ENCODE results near the gene BICD1. TPM values are rescaled to one million over a fixed set of nuclear protein-coding genes. Genes with fewer than 3 reads are reported as not detected.

The BICD1 gene
- total and polyA plus RNA-seq, 2 experiments from 2014 or later, result 59.3 to 83.6 TPM

DNA sequence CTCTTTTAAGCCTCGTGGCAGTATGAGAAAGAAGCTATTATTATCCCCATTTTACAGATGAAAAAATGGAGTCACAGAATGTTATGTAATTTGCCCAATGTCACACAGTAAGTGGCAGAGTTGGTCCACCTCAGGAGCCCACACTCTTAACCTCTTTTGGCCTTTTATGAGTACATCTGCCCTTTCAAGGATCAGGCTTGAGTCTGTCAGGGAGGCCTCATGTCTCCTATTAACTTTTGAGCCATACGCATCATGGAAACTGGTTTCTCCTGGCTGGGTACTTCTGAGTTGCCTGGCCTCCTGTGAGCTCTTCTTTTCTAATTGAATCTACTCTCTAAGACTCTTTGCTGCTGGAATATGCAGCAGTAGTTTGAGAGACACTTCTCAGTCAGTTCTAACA lies 101.7 kb downstream of the BICD1 start:
- ATAC-seq (no peak; the same call in 2 of the 3 replicates), DNase-seq (ENCODE audit: low spot score) (no peak)
- peaks cover 31% of the 10 kb centered on the region for H3K4me1 Mint-ChIP-seq
- TF ChIP-seq ETS1 (IDR thresholded peaks at IDR 0.05) (no peak), NANOG (IDR thresholded peaks at IDR 0.05; ENCODE audit: borderline replicate concordance) (no peak)
- peaks cover 22% of the 10 kb centered on the region; the same call in 2 of the 3 replicates for H3K36me3 Mint-ChIP-seq (ENCODE audit: low read depth)
- Histone ChIP-seq H3K9me2 (ENCODE audit: insufficient read depth) (no peaks in the 10 kb centered on the region), H4K20me1 (replicated peaks; ENCODE audit: insufficient read depth) (no peaks in the 10 kb centered on the region), H3K4me2 (no peak overlapping the region), H3K27ac (ENCODE audit: low read depth) (peak overlapping the region; percentile 61; the same call in 1 of the 2 replicates), H3F3A (replicated peaks; ENCODE audit: low read depth) (0 out of 2 replicates have a peak, but pooled peaks cover 4% of the 10 kb centered on the region), H3K4me3 (no peak overlapping the region), H3K4me1 (ENCODE audit: insufficient read depth) (peaks cover 43% of the 10 kb centered on the region), H3K27me3 (ENCODE audit: insufficient read depth) (no peaks in the 10 kb centered on the region), H3K79me2 (replicated peaks; ENCODE audit: insufficient read depth) (peaks cover 68% of the 10 kb centered on the region), H2AFZ (no peak overlapping the region), H3K36me3 (ENCODE audit: insufficient read depth) (no peaks in the 10 kb centered on the region)
- H3K4me3 Mint-ChIP-seq, result no peak overlapping the region
- H3K27ac Mint-ChIP-seq, result peak overlapping the region; percentile 1
- H3K9me3 Mint-ChIP-seq, result peaks cover 11% of the 10 kb centered on the region
- peaks cover under 1% of the 10 kb centered on the region for H3K27me3 Mint-ChIP-seq (ENCODE audit: insufficient read depth, low read depth, poor library complexity)

DNA sequence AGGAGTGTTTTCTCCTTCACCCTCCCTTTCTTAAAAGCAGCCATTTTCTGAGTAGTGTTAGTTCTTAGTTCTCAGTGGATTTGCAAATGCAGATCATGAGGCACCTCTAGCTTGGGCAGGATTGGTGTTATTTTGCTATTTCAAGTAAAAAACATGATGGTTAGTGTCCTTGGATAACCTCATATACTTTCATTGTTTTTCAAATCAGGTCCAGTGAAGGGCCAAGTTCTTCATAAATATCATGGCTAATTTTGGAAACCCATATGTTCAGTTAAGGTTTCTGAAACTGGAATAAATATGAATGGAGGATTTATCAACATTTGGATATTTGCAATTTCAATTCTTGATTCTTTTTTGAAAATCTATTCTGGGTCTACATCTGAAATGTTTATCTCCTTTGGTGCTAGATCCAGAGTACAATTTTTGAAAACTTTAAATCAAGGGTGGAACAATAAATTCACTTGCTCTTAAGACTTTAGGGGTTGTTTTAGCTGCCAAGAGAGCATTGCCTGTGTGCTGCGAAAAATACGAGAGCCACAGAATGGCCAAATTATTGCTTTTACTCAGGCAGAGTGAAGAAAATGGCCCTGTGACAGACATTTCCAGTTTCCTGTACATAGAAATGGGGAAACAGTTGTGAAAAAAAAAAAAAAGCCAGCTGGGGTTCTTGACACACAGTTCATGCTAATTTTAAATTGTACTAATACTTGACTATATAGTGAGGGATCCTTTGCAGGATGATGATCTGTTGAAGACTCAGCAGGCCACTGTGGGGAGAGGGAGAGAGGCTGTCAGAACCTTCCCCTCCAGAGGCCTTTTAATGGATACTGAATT lies 104.6 kb downstream of the BICD1 start:
- no peaks in the 10 kb centered on the region for H3K9me3 Mint-ChIP-seq
- H3K36me3 ChIP-seq (ENCODE audit: insufficient read depth), result peaks cover 3% of the 10 kb centered on the region; the same call in 1 of the 2 replicates
- peaks cover 75% of the 10 kb centered on the region for H3K79me2 ChIP-seq (replicated peaks; ENCODE audit: insufficient read depth)
- H3K27me3 Mint-ChIP-seq (ENCODE audit: insufficient read depth, low read depth, poor library complexity), result no peaks in the 10 kb centered on the region
- ATAC-seq (no peak; the same call in 2 of the 3 replicates), DNase-seq (ENCODE audit: low spot score) (no peak)
- peak overlapping the region; percentile 50 for H3K4me2 ChIP-seq
- H3K4me3 ChIP-seq, result no peak overlapping the region
- H3K36me3 Mint-ChIP-seq (ENCODE audit: low read depth), result peaks cover 9% of the 10 kb centered on the region
- H4K20me1 ChIP-seq (replicated peaks; ENCODE audit: insufficient read depth), result 0 out of 2 replicates have a peak, but pooled peaks cover 7% of the 10 kb centered on the region
- H3K4me1 ChIP-seq (ENCODE audit: insufficient read depth), result peaks cover 43% of the 10 kb centered on the region
- H3K9me2 ChIP-seq (ENCODE audit: insufficient read depth), result no peaks in the 10 kb centered on the region
- peak overlapping the region; percentile 82 for H3K27ac Mint-ChIP-seq
- 0 out of 2 replicates have a peak, but pooled peaks cover 4% of the 10 kb centered on the region for H3F3A ChIP-seq (replicated peaks; ENCODE audit: low read depth)
- peak overlapping the region; percentile 13; the same call in 1 of the 2 replicates for H3K27ac ChIP-seq (ENCODE audit: low read depth)
- no peaks in the 10 kb centered on the region for H3K27me3 ChIP-seq (ENCODE audit: insufficient read depth)
- no peak overlapping the region for H2AFZ ChIP-seq
- H3K4me3 Mint-ChIP-seq, result no peak overlapping the region
- H3K4me1 Mint-ChIP-seq, result peaks cover 31% of the 10 kb centered on the region
- TF ChIP-seq ZNF114 (CRISPR knock-in tag; IDR thresholded peaks at IDR 0.05) (no peak), NANOG (IDR thresholded peaks at IDR 0.05; ENCODE audit: borderline replicate concordance) (no peak), POLR2AphosphoS5 (IDR thresholded peaks at IDR 0.05; ENCODE audit: low read depth) (no peak), ETS1 (IDR thresholded peaks at IDR 0.05) (no peak), EZH2 (IDR thresholded peaks at IDR 0.05; ENCODE audit: low read depth, unreplicated experiment) (no peak), JUNB (IDR thresholded peaks at IDR 0.05; ENCODE audit: unreplicated experiment) (no peak), EZH2phosphoT487 (IDR thresholded peaks at IDR 0.05; ENCODE audit: unreplicated experiment) (no peak)
- TF ChIP-seq, protein P1, sequence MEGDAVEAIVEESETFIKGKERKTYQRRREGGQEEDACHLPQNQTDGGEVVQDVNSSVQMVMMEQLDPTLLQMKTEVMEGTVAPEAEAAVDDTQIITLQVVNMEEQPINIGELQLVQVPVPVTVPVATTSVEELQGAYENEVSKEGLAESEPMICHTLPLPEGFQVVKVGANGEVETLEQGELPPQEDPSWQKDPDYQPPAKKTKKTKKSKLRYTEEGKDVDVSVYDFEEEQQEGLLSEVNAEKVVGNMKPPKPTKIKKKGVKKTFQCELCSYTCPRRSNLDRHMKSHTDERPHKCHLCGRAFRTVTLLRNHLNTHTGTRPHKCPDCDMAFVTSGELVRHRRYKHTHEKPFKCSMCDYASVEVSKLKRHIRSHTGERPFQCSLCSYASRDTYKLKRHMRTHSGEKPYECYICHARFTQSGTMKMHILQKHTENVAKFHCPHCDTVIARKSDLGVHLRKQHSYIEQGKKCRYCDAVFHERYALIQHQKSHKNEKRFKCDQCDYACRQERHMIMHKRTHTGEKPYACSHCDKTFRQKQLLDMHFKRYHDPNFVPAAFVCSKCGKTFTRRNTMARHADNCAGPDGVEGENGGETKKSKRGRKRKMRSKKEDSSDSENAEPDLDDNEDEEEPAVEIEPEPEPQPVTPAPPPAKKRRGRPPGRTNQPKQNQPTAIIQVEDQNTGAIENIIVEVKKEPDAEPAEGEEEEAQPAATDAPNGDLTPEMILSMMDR (conservative IDR thresholded peaks at IDR 0.05; ENCODE audit: low read depth in 2 of 2), result no peak
- TF ChIP-seq, protein P2, sequence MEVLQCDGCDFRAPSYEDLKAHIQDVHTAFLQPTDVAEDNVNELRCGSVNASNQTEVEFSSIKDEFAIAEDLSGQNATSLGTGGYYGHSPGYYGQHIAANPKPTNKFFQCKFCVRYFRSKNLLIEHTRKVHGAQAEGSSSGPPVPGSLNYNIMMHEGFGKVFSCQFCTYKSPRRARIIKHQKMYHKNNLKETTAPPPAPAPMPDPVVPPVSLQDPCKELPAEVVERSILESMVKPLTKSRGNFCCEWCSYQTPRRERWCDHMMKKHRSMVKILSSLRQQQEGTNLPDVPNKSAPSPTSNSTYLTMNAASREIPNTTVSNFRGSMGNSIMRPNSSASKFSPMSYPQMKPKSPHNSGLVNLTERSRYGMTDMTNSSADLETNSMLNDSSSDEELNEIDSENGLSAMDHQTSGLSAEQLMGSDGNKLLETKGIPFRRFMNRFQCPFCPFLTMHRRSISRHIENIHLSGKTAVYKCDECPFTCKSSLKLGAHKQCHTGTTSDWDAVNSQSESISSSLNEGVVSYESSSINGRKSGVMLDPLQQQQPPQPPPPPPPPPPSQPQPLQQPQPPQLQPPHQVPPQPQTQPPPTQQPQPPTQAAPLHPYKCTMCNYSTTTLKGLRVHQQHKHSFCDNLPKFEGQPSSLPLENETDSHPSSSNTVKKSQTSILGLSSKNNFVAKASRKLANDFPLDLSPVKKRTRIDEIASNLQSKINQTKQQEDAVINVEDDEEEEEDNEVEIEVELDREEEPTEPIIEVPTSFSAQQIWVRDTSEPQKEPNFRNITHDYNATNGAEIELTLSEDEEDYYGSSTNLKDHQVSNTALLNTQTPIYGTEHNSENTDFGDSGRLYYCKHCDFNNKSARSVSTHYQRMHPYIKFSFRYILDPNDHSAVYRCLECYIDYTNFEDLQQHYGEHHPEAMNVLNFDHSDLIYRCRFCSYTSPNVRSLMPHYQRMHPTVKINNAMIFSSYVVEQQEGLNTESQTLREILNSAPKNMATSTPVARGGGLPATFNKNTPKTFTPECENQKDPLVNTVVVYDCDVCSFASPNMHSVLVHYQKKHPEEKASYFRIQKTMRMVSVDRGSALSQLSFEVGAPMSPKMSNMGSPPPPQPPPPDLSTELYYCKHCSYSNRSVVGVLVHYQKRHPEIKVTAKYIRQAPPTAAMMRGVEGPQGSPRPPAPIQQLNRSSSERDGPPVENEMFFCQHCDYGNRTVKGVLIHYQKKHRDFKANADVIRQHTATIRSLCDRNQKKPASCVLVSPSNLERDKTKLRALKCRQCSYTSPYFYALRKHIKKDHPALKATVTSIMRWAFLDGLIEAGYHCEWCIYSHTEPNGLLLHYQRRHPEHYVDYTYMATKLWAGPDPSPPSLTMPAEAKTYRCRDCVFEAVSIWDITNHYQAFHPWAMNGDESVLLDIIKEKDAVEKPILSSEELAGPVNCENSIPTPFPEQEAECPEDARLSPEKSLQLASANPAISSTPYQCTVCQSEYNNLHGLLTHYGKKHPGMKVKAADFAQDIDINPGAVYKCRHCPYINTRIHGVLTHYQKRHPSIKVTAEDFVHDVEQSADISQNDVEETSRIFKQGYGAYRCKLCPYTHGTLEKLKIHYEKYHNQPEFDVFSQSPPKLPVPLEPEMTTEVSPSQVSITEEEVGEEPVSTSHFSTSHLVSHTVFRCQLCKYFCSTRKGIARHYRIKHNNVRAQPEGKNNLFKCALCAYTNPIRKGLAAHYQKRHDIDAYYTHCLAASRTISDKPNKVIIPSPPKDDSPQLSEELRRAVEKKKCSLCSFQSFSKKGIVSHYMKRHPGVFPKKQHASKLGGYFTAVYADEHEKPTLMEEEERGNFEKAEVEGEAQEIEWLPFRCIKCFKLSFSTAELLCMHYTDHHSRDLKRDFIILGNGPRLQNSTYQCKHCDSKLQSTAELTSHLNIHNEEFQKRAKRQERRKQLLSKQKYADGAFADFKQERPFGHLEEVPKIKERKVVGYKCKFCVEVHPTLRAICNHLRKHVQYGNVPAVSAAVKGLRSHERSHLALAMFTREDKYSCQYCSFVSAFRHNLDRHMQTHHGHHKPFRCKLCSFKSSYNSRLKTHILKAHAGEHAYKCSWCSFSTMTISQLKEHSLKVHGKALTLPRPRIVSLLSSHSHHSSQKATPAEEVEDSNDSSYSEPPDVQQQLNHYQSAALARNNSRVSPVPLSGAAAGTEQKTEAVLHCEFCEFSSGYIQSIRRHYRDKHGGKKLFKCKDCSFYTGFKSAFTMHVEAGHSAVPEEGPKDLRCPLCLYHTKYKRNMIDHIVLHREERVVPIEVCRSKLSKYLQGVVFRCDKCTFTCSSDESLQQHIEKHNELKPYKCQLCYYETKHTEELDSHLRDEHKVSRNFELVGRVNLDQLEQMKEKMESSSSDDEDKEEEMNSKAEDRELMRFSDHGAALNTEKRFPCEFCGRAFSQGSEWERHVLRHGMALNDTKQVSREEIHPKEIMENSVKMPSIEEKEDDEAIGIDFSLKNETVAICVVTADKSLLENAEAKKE (CRISPR knock-in tag; IDR thresholded peaks at IDR 0.05), result no peak
